ENCODE measurements around the gene ZNF101. TPM values are rescaled to one million over a fixed set of nuclear protein-coding genes. Genes with fewer than 3 reads are reported as not detected.

Gene ZNF101
- total and polyA plus RNA-seq, 2 of the 4 experiments (the other 2 are of a cell fraction), result 2.8 to 7.3 TPM

- H3K27ac ChIP-seq (ENCODE audit: insufficient read depth, low read length), result no peak overlapping the region
- no peak overlapping the region for H2BK15ac ChIP-seq (ENCODE audit: low read depth, low read length)
- H4K20me1 ChIP-seq (ENCODE audit: insufficient read depth, low read length), result 0 out of 2 replicates have a peak, but pooled peaks cover 3% of the 10 kb centered on the region
- H2BK5ac ChIP-seq (ENCODE audit: low read depth, low read length, poor library complexity, severe bottlenecking), result no peak overlapping the region
- ATAC-seq (ENCODE audit: low read depth), result no peak; the same call in 1 of the 2 replicates
- dilution Hi-C loops (cut with HindIII; ENCODE audit: low sequenced_read_pairs, unreplicated experiment), result no loop called here
- TF ChIP-seq RFX5 (IDR thresholded peaks at IDR 0.05; ENCODE audit: low read depth, low read length) (no peak), CHD1 (IDR thresholded peaks at IDR 0.05; ENCODE audit: low read depth, low read length) (no peak), SMC3 (IDR thresholded peaks at IDR 0.05; ENCODE audit: low read depth, low read length) (no peak), BHLHE40 (IDR thresholded peaks at IDR 0.05; ENCODE audit: low read depth, low read length) (no peak)
- ChIA-PET CTCF (interaction anchor here (0.5 to 1.7 kb wide), 5 partner anchors 10 to 115 kb away, joined by 3 to 11 read pairs (median 3); no protein-coding TSS in a partner anchor), POLR2A (ENCODE audit: unreplicated experiment) (no interaction called here)
- no CpG with 5 or more reads among the region's 5 CpGs for WGBS, 2 experiments (ENCODE audit: extremely low coverage in 2 of 2, insufficient read length in 1 of 2)
- in situ Hi-C loops (cut with MboI; ENCODE audit: low sequenced_read_pairs), result loop anchor here (5.0 to 25.0 kb wide), 2 partner anchors 107 to 257 kb away; partner anchors contain the start of gene CILP2
- no peak overlapping the region for H4K8ac ChIP-seq (ENCODE audit: low read depth in 2 of 2, low read length in 2 of 2)
- H3K4me3 ChIP-seq (ENCODE audit: insufficient read depth, low read depth, low read length), result no peak overlapping the region
- no peak for DNase-seq
- H2BK120ac ChIP-seq (ENCODE audit: low read depth, low read length), result no peak overlapping the region
- no peak overlapping the region for H3K23ac ChIP-seq (ENCODE audit: low read depth, low read length)
- H3K9me3 ChIP-seq (ENCODE audit: control insufficient read depth, insufficient read depth, low read length), result no peaks in the 10 kb centered on the region
- H3K56ac ChIP-seq (ENCODE audit: extremely low read depth, insufficient read depth, low read length), result no peak overlapping the region
- H2BK20ac ChIP-seq (ENCODE audit: low read depth, low read length), result no peak overlapping the region
- no peak overlapping the region for H3K14ac ChIP-seq (replicated peaks; ENCODE audit: low read depth, low read length)
- no peak overlapping the region for H3K9ac ChIP-seq (ENCODE audit: low read depth, low read length)
- peak overlapping the region; percentile 94 for H2AFZ ChIP-seq (replicated peaks; ENCODE audit: low read length, poor library complexity)
- H4K5ac ChIP-seq (ENCODE audit: low read depth, low read length), result no peak overlapping the region
- no TSS peak for BruUV-seq (replicated peaks)
- H2AK5ac ChIP-seq (ENCODE audit: low read depth, low read length), result no peak overlapping the region
- H3K4ac ChIP-seq (ENCODE audit: low read depth, low read length), result no peak overlapping the region
- intact Hi-C loops (cut with micrococcal nuclease), result loop anchor here (5.0 kb wide), 1 partner anchor 92 kb away; no protein-coding TSS in a partner anchor
- no peak overlapping the region for H3K4me2 ChIP-seq (ENCODE audit: low read depth, low read length)
- H2AK9ac ChIP-seq (replicated peaks; ENCODE audit: low read depth, low read length, poor library complexity), result peak overlapping the region; percentile 60
- H3K79me1 ChIP-seq (ENCODE audit: low read depth in 1 of 2, low read length in 2 of 2), result peaks cover 3 to 19% of the 10 kb centered on the region in 2 experiments
- 0 out of 2 replicates have a peak, but pooled peaks cover 2% of the 10 kb centered on the region for H3K4me1 ChIP-seq (ENCODE audit: control insufficient read depth, insufficient read depth, low read length)
- H3K18ac ChIP-seq (ENCODE audit: low read depth, low read length), result no peak overlapping the region
- no peaks in the 10 kb centered on the region for H3K27me3 ChIP-seq (ENCODE audit: control insufficient read depth, insufficient read depth, low read length)
- peaks cover 30% of the 10 kb centered on the region for H3K36me3 ChIP-seq (ENCODE audit: control insufficient read depth, insufficient read depth, low read length)
- peaks cover 3% of the 10 kb centered on the region; the same call in 1 of the 2 replicates for H3K9me1 ChIP-seq (ENCODE audit: insufficient read depth, low read length)
- H4K91ac ChIP-seq (ENCODE audit: insufficient read depth, low read depth, low read length), result no peak overlapping the region
Measured at GRCh38 chr19:19644054-19644388, 24.6 kb upstream of the ZNF101 start.
